ENCODE measurements around the gene CDK12.

Gene CDK12

GRCh38 chr17:39549747-39550573 is 88.7 kb downstream of the CDK12 start:
- DNase-seq (ENCODE audit: low read depth): no peak

GRCh38 chr17:39551879-39552278 is 90.6 kb downstream of the CDK12 start:
- DNase-seq (ENCODE audit: low read depth): no peak

- DNase-seq (ENCODE audit: low read depth): no peak
These were observed 92.2 kb downstream of the CDK12 start for GRCh38 chr17:39553341-39553945.

- no peak for DNase-seq (ENCODE audit: low read depth)
These were observed 94.1 kb downstream of the CDK12 start for GRCh38 chr17:39555368-39555767.

- DNase-seq (ENCODE audit: low read depth): no peak
These were observed 95.1 kb downstream of the CDK12 start for GRCh38 chr17:39556423-39556822.

- DNase-seq (ENCODE audit: low read depth): no peak
These were observed 101.1 kb downstream of the CDK12 start for GRCh38 chr17:39562395-39562794.

GRCh38 chr17:39562976-39563375 is 101.7 kb downstream of the CDK12 start:
- no peak for DNase-seq (ENCODE audit: low read depth)

GRCh38 chr17:39563476-39563875 is 102.2 kb downstream of the CDK12 start:
- no peak for DNase-seq (ENCODE audit: low read depth)

GRCh38 chr17:39564211-39564848 is 103.0 kb downstream of the CDK12 start:
- DNase-seq (ENCODE audit: low read depth): no peak

- DNase-seq (ENCODE audit: low read depth): no peak
These were observed 105.0 kb downstream of the CDK12 start for GRCh38 chr17:39566094-39566850.

- DNase-seq (ENCODE audit: low read depth): no peak
These were observed 107.4 kb downstream of the CDK12 start for GRCh38 chr17:39568702-39569101.

- DNase-seq (ENCODE audit: low read depth): no peak
These were observed 107.8 kb downstream of the CDK12 start for GRCh38 chr17:39569126-39569525.

GRCh38 chr17:39572121-39572520 is 110.8 kb downstream of the CDK12 start:
- no peak for DNase-seq (ENCODE audit: low read depth)

GRCh38 chr17:39573447-39574298 is 112.4 kb downstream of the CDK12 start:
- no peak for DNase-seq (ENCODE audit: low read depth)

- no peak for DNase-seq (ENCODE audit: low read depth)
These were observed 114.9 kb downstream of the CDK12 start for GRCh38 chr17:39576187-39576586.

GRCh38 chr17:39578272-39578671 is 117.0 kb downstream of the CDK12 start:
- no peak for DNase-seq (ENCODE audit: low read depth)

GRCh38 chr17:39579318-39580081 is 118.2 kb downstream of the CDK12 start:
- DNase-seq (ENCODE audit: low read depth): no peak

GRCh38 chr17:39580082-39580468 is 118.8 kb downstream of the CDK12 start:
- DNase-seq (ENCODE audit: low read depth): no peak

GRCh38 chr17:39581071-39581758 is 119.9 kb downstream of the CDK12 start:
- no peak for DNase-seq (ENCODE audit: low read depth)

GRCh38 chr17:39581759-39582085 is 120.4 kb downstream of the CDK12 start:
- no peak for DNase-seq (ENCODE audit: low read depth)
